ENCODE measurements around the gene INCA1. TPM values are rescaled to one million over a fixed set of nuclear protein-coding genes. Genes with fewer than 3 reads are reported as not detected.

The INCA1 gene
- total RNA-seq, 2 experiments from 2014 or later = 0.21 to 0.54 TPM

- intact Hi-C loops (cut with micrococcal nuclease) = no loop called here
- peaks cover 17% of the 10 kb centered on the region for H3K4me1 Mint-ChIP-seq (ENCODE audit: low read depth)
Observed at GRCh38 chr17:4950746-4951204, 46.5 kb downstream of the INCA1 start, which contains the start of gene ENO3. Gene ENO3 (plus strand): TSS chr17:4951119. CDS start chr17:4951830, 711 bp downstream.

GRCh38 chr17:4950075-4950745 is 47.1 kb downstream of the INCA1 start:
- Mint-ChIP-seq H3K27ac (peak overlapping the region; percentile 93), H3K9me3 (no peaks in the 10 kb centered on the region), H3K27me3 (ENCODE audit: low read depth) (no peaks in the 10 kb centered on the region), H3K4me1 (ENCODE audit: low read depth) (peaks cover 22% of the 10 kb centered on the region), H3K4me3 (peak overlapping the region; percentile 81), H3K36me3 (ENCODE audit: low read depth) (peaks cover 25% of the 10 kb centered on the region)
- CTCF ChIA-PET = no interaction called here
- intact Hi-C loops (cut with micrococcal nuclease) = no loop called here
- DNase-seq = peak; percentile 44

More at GRCh38 chr17:4950746-4951204, 46.5 kb downstream of the INCA1 start, which contains the start of gene ENO3:
- H3K4me3 Mint-ChIP-seq = peak within 1 kb of the TSS; percentile 81
- peak within 1 kb of the TSS; percentile 93 for H3K27ac Mint-ChIP-seq
- CTCF ChIA-PET = interaction anchor here (1.2 kb wide), 1 partner anchor 11 kb away, joined by 4 read pairs; no protein-coding TSS in a partner anchor
- peaks cover 20% of the 10 kb centered on the region for H3K36me3 Mint-ChIP-seq (ENCODE audit: low read depth)
- no peaks in the 10 kb centered on the region for H3K27me3 Mint-ChIP-seq (ENCODE audit: low read depth)
- H3K9me3 Mint-ChIP-seq = no peaks in the 10 kb centered on the region
- no peak for DNase-seq

GRCh38 chr17:4949321-4950074 is 47.8 kb downstream of the INCA1 start:
- H3K36me3 Mint-ChIP-seq (ENCODE audit: low read depth) = peaks cover 33% of the 10 kb centered on the region
- CTCF ChIA-PET = no interaction called here
- H3K4me1 Mint-ChIP-seq (ENCODE audit: low read depth) = peaks cover 29% of the 10 kb centered on the region
- H3K9me3 Mint-ChIP-seq = no peaks in the 10 kb centered on the region
- intact Hi-C loops (cut with micrococcal nuclease) = loop anchor here (1.0 to 10.0 kb wide), 7 partner anchors 40 to 985 kb away; partner anchors contain the start of genes ARRB2, ATP2A3, CYB5D2 and INCA1
- peak overlapping the region; percentile 97 for H3K4me3 Mint-ChIP-seq
- peak; percentile 86 for DNase-seq
- peak overlapping the region; percentile 99 for H3K27ac Mint-ChIP-seq
- no peaks in the 10 kb centered on the region for H3K27me3 Mint-ChIP-seq (ENCODE audit: low read depth)

DNA sequence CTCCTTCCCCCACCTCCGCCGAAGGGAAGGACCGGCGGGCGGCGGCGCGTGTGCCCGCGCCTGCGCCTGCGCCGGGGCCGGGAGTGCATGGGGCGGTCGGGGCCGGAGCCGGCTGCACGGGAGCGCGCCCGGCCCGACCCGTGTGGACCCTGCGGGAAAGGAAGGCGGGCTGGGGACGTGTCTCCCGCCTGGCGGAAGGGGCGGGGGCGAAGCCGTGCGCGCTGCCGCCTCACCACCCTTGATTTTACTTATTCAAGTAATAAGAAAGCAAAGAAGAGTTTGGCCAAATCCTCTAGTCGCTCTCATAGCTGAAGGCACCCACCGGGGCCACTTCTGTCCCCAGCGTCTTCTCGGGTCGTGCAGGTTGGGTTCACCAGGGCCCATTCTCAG is 48.4 kb downstream of the INCA1 start:
- peaks cover 35% of the 10 kb centered on the region for H3K4me1 Mint-ChIP-seq (ENCODE audit: low read depth)
- H3K9me3 Mint-ChIP-seq = no peaks in the 10 kb centered on the region
- peak overlapping the region; percentile 97 for H3K4me3 Mint-ChIP-seq
- peaks cover 36% of the 10 kb centered on the region for H3K36me3 Mint-ChIP-seq (ENCODE audit: low read depth)
- intact Hi-C loops (cut with micrococcal nuclease) = loop anchor here (1.0 to 10.0 kb wide), 10 partner anchors 9 to 984 kb away; partner anchors contain the start of genes ARRB2, ATP2A3, CYB5D2 and INCA1
- H3K27me3 Mint-ChIP-seq (ENCODE audit: low read depth) = no peaks in the 10 kb centered on the region
- peak; percentile 78 for DNase-seq
- CTCF ChIA-PET = no interaction called here
- H3K27ac Mint-ChIP-seq = peak overlapping the region; percentile 99

GRCh38 chr17:4948166-4948930 is 49.0 kb downstream of the INCA1 start, which contains the start of gene PFN1:
Gene PFN1 (minus strand): TSS chr17:4948530. CDS start chr17:4948394, 136 bp downstream.
- Mint-ChIP-seq H3K27me3 (ENCODE audit: low read depth) (no peaks in the 10 kb centered on the region), H3K4me1 (ENCODE audit: low read depth) (peaks cover 41% of the 10 kb centered on the region), H3K27ac (peak within 1 kb of the TSS; percentile 99), H3K9me3 (no peaks in the 10 kb centered on the region), H3K4me3 (peak within 1 kb of the TSS; percentile 97), H3K36me3 (ENCODE audit: low read depth) (peaks cover 37% of the 10 kb centered on the region)
- intact Hi-C loops (cut with micrococcal nuclease) = loop anchor here (1.0 to 10.0 kb wide), 9 partner anchors 8 to 984 kb away; partner anchors contain the start of genes ARRB2, ATP2A3, CYB5D2 and INCA1
- CTCF ChIA-PET = no interaction called here
- DNase-seq = peak; percentile 94

- H3K9me3 Mint-ChIP-seq = no peaks in the 10 kb centered on the region
- H3K4me1 Mint-ChIP-seq (ENCODE audit: low read depth) = peaks cover 49% of the 10 kb centered on the region
- H3K4me3 Mint-ChIP-seq = peak overlapping the region; percentile 97
- no peaks in the 10 kb centered on the region for H3K27me3 Mint-ChIP-seq (ENCODE audit: low read depth)
- intact Hi-C loops (cut with micrococcal nuclease) = loop anchor here (1.0 to 10.0 kb wide), 10 partner anchors 7 to 983 kb away; partner anchors contain the start of genes ARRB2, ATP2A3, CYB5D2 and INCA1
- CTCF ChIA-PET = no interaction called here
- H3K36me3 Mint-ChIP-seq (ENCODE audit: low read depth) = peaks cover 45% of the 10 kb centered on the region
- H3K27ac Mint-ChIP-seq = peak overlapping the region; percentile 99
- peak; percentile 84 for DNase-seq
Observed at GRCh38 chr17:4947411-4948165, 49.7 kb downstream of the INCA1 start.

DNA sequence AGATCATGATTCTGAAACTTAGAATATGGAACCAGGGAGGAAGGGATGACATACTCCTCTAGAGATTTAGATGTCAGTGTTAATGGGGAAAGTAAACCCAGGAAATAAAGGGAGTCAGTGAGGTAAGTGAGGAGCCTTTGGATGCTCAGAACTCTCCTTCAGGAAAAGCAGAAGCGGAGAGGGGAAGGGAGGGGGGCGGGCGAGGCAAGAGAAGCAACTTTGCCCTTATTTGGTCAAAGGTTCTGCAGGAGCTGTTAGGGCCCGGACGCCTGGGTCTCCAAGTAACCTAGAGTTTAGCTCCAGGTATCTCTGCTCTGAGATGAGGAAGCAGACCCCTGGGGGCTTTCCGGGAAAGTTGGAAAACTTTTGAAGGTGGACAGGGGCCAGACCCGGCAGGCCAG is 50.3 kb downstream of the INCA1 start:
- Mint-ChIP-seq H3K4me1 (ENCODE audit: low read depth) (peaks cover 54% of the 10 kb centered on the region), H3K9me3 (no peaks in the 10 kb centered on the region), H3K27ac (peak overlapping the region; percentile 99), H3K27me3 (ENCODE audit: low read depth) (no peaks in the 10 kb centered on the region), H3K36me3 (ENCODE audit: low read depth) (peaks cover 50% of the 10 kb centered on the region), H3K4me3 (peak overlapping the region; percentile 97)
- intact Hi-C loops (cut with micrococcal nuclease) = loop anchor here (2.0 to 10.0 kb wide), 4 partner anchors 338 to 982 kb away; partner anchors contain the start of genes ATP2A3, CYB5D2, RABEP1 and UBE2G1
- no peak for DNase-seq
- CTCF ChIA-PET = interaction anchor here (1.0 kb wide), 1 partner anchor 9 kb away, joined by 3 read pairs; no protein-coding TSS in a partner anchor

- peaks cover 55% of the 10 kb centered on the region for H3K36me3 Mint-ChIP-seq (ENCODE audit: low read depth)
Observed at GRCh38 chr17:4946312-4946976, 50.9 kb downstream of the INCA1 start.

GRCh38 chr17:4945944-4946280 is 51.4 kb downstream of the INCA1 start:
- intact Hi-C loops (cut with micrococcal nuclease) = loop anchor here (2.0 to 10.0 kb wide), 4 partner anchors 339 to 981 kb away; partner anchors contain the start of genes ATP2A3, CYB5D2, RABEP1 and UBE2G1
- Mint-ChIP-seq H3K27me3 (ENCODE audit: low read depth) (no peaks in the 10 kb centered on the region), H3K27ac (peak overlapping the region; percentile 99), H3K4me3 (peak overlapping the region; percentile 97), H3K36me3 (ENCODE audit: low read depth) (peaks cover 61% of the 10 kb centered on the region), H3K4me1 (ENCODE audit: low read depth) (peaks cover 59% of the 10 kb centered on the region), H3K9me3 (no peaks in the 10 kb centered on the region)
- CTCF ChIA-PET = interaction anchor here (1.0 to 1.3 kb wide), 2 partner anchors 10 to 23 kb away, joined by 3 read pairs; no protein-coding TSS in a partner anchor
- no peak for DNase-seq

More at GRCh38 chr17:4946312-4946976, 50.9 kb downstream of the INCA1 start:
- peak overlapping the region; percentile 97 for H3K4me3 Mint-ChIP-seq
- no peaks in the 10 kb centered on the region for H3K9me3 Mint-ChIP-seq
- no peaks in the 10 kb centered on the region for H3K27me3 Mint-ChIP-seq (ENCODE audit: low read depth)
- peak overlapping the region; percentile 99 for H3K27ac Mint-ChIP-seq
- intact Hi-C loops (cut with micrococcal nuclease) = loop anchor here (2.0 to 10.0 kb wide), 4 partner anchors 338 to 982 kb away; partner anchors contain the start of genes ATP2A3, CYB5D2, RABEP1 and UBE2G1
- CTCF ChIA-PET = interaction anchor here (1.0 to 1.3 kb wide), 2 partner anchors 10 to 23 kb away, joined by 3 read pairs; no protein-coding TSS in a partner anchor
- DNase-seq = no peak
- H3K4me1 Mint-ChIP-seq (ENCODE audit: low read depth) = peaks cover 59% of the 10 kb centered on the region

DNA sequence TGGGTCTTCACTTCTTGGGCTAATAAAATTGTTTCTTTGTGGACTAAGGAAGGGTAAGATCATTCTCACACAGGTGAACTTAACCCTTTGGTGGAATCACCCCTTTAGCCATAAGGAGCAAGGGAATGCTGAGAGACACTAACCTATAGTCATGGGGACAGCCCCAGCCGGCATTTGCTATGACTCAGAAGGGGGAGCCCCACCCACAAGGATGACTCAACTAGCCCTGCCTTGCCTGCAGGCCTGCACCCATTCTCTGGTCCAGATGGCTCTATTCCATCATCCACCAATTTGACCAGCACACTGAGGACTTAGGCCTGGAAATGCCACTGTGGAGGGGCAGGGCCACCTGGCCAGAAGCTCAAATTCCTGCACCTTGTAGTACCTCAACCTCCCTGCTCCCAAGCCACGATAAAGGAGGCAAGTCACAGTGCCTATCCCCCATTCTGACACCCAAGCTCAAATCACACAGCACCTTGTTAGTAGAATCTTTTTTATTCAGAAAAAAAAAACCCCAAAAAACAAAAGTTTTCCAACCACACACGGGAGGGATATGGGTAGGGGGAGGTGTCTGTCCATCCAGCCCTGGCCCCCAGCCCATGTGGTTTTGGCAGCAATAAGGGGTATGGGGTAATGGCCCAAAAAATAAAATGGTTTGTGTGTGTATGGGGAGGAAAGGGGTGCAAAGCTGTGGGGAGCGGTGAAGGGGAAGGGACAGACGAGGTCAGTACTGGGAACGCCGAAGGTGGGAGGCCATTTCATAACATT is 52.0 kb downstream of the INCA1 start:
- DNase-seq = peak; percentile 95
- intact Hi-C loops (cut with micrococcal nuclease) = loop anchor here (5.0 to 10.0 kb wide), 3 partner anchors 339 to 981 kb away; partner anchors contain the start of genes ATP2A3, CYB5D2, RABEP1 and ZZEF1
- Mint-ChIP-seq H3K27ac (peak overlapping the region; percentile 99), H3K36me3 (ENCODE audit: low read depth) (peaks cover 66% of the 10 kb centered on the region), H3K27me3 (ENCODE audit: low read depth) (no peaks in the 10 kb centered on the region), H3K4me3 (peak overlapping the region; percentile 97), H3K4me1 (ENCODE audit: low read depth) (peaks cover 55% of the 10 kb centered on the region), H3K9me3 (no peaks in the 10 kb centered on the region)
- CTCF ChIA-PET = interaction anchor here (1.3 kb wide), 1 partner anchor 24 kb away, joined by 3 read pairs; no protein-coding TSS in a partner anchor
